Activated CD4-positive, alpha-beta T cell treated with anti-CD3 and anti-CD28 coated beads for 24 hours (primary cell): ENCODE data around the gene TECPR2.

Source experiments
- DNase-seq, 2 donors: peaks; one replicate each; pipeline ENCODE4 v3.0.0-alpha.2; 2020; ENCODE audit warnings: low read depth in 2 of 2

TECPR2 gene

DNA sequence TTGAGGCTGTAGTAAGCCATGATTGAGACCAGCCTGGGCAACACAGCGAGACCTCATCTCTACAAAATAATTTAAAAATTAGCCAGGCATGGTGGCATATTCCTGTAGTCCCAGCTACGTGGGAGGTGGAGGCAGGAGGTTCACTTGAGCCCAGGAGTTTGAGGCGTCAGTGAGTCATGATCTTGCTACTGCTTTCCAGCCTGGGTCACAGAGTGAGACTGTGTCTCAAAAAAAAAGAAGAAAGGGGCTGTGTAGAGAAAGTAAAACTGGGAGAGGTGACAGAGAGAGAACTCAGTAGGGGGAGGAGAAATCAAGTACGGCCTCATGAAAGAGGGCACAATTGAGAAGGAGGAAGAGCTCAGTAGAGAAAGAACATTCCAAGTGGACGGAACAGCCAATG, 12.4 kb downstream of the TECPR2 start:
- no peak for DNase-seq

GRCh38 chr14:102377696-102378095, 15.0 kb downstream of the TECPR2 start:
- no peak for DNase-seq

GRCh38 chr14:102378830-102379229, 16.1 kb downstream of the TECPR2 start:
- no peak for DNase-seq

GRCh38 chr14:102387086-102387485, 24.3 kb downstream of the TECPR2 start:
- DNase-seq, result no peak

GRCh38 chr14:102389246-102389645, 26.5 kb downstream of the TECPR2 start:
- no peak for DNase-seq

- DNase-seq, result no peak
Measured at GRCh38 chr14:102390064-102390855, 27.5 kb downstream of the TECPR2 start.

DNA sequence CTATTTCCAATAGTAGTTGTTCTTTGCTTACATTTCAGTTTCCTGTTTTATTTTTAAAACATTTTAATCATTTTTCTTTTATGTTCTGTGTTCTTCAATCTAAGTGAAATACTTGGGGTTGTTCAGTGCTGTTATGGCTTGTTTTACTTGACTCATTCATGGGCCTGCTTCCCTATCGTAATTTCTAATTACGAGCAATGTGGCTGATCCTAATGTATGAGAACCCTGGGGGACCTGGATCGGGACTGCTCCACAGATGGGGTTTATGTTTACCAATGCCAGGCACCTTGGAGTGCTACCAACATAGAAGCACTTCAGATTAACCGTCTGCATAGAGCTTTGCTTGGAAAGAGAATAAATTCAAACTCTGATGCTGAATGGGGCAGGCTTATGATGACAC, 29.8 kb downstream of the TECPR2 start:
- DNase-seq, result no peak

DNA sequence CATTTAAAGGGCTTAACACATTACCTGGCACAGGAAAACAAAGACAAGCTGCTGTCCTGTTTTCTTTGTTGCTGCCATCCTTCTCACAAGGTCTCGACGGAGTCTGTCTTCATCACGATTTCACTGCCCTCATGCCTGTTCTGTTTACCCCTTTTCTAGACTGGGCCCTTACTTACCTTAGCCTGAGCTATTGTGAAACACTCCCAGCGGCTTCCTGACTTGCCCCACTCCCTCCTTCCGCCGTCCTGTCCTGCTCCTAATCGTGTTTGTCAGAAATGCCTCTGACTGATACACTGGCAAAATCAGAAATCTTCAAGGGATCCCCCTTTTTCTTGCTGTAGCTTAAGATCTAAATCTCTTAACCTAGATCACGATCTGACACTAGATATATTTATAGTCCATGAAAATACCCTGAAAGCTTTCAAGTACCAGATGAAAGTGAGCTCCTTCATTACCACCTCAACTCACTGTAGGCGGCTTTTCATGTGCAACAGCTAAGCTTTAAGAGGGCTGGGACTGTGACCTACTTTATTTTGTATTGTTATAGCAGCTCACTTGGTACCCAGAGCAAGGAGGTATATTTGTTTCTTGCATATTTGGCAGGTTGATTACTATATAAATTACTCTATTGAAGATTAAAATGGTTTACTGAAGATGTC, 32.1 kb downstream of the TECPR2 start:
- peak in 1 of 2 donors; percentile 1 for DNase-seq

- no peak for DNase-seq
Measured at GRCh38 chr14:102396521-102396920, 33.8 kb downstream of the TECPR2 start.

- no peak for DNase-seq
Measured at GRCh38 chr14:102403028-102403427, 40.3 kb downstream of the TECPR2 start.

- DNase-seq, result no peak
Measured at GRCh38 chr14:102407258-102407657, 44.5 kb downstream of the TECPR2 start.

DNA sequence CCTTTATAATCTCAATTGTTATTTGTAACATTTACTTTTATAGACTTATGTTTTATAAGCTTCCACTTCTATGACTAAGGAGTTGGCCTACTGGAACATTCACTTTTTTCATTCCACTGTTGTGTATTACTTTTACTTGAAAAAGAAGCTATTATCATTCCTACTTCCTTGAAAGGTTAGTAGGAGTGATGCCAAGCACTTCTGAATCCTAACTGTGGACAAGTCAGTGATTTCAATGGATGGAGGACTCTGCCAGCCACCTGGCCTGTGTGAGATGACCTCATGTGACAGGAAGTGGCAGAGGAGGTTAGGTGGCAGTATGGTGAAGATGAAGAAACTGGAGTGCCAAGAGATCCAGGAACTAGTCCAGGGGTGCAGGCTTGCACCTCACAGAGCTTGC, 46.0 kb downstream of the TECPR2 start:
- DNase-seq, result no peak

- DNase-seq, result no peak
Measured at GRCh38 chr14:102415671-102416070, 52.9 kb downstream of the TECPR2 start.

DNA sequence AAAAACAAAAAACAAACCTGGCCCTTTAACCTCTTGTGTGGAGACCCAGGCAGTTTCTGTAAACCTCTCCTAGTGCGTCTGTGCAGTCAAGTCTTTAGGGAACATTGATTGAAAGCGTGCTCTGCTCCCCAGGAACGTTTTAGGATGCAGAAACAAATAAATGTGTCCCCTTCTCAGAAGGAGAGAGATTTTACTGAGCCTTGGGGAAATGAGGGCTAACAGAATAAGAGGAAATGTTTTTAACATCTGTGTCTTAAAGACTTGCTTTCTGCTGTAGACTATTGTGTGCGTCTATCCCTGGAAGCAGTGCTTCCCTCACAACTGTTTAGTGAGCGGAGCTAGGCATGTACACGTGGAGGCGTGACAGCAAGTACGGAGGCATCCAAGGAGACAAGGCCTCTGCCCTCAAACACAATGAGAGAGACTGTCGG, 54.3 kb downstream of the TECPR2 start:
- no peak for DNase-seq

- no peak for DNase-seq
Measured at GRCh38 chr14:102417646-102418045, 54.9 kb downstream of the TECPR2 start.

DNA sequence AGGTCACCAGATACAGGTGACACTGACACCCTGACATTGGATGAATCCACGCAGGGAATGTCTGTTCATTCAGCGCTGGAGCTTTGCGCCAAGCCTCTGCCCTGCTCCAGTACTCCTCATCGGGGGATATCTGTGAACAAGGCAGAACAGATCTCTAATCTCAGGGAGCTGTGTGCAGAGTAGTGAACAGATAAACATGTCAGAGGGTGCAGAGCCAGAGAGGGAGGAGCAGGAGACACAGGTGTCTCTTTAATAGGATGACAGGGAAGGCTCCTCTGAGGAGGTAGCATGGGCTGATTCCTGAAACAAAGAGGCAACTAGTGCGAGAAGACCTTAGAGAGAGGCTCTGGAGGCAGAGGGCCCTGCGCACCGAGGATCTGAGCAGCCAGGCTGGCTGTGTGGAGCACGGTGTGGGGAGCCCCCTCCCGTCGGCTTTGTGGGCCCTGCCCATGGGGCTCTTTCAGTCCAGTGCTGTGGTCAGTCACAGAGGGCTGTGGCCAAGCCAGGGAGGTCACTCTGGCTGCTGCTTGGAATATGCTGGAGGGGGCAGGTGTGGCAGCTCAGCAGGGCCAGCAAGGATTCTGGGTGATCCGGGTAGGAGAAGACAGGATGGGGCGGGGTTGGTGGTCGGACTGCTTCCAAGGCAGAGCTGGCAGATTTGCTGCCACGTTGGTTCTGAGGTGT, 55.6 kb downstream of the TECPR2 start:
- no peak for DNase-seq

DNA sequence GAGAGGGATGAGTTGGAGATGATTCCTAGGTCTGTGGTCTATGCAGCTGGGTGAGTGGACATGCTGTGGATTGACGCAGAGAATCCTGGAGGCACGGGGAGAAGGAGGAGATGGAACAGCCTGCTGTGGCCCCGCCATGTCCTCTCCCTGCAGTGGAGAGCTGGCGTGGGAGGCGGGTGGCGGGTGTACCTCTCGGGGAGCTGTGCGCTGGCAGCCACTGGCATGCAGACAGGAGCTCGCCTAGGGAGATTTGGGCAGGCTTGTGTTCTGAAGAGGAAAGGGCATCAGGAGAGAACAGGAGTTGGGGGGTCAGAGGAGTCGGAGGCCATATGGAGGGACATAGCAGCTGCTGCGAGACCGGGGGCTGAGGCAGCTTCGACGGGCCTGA, 56.1 kb downstream of the TECPR2 start:
- no peak for DNase-seq

- no peak for DNase-seq
Measured at GRCh38 chr14:102419276-102419675, 56.5 kb downstream of the TECPR2 start.

- DNase-seq, result no peak
Measured at GRCh38 chr14:102419716-102420115, 57.0 kb downstream of the TECPR2 start.

DNA sequence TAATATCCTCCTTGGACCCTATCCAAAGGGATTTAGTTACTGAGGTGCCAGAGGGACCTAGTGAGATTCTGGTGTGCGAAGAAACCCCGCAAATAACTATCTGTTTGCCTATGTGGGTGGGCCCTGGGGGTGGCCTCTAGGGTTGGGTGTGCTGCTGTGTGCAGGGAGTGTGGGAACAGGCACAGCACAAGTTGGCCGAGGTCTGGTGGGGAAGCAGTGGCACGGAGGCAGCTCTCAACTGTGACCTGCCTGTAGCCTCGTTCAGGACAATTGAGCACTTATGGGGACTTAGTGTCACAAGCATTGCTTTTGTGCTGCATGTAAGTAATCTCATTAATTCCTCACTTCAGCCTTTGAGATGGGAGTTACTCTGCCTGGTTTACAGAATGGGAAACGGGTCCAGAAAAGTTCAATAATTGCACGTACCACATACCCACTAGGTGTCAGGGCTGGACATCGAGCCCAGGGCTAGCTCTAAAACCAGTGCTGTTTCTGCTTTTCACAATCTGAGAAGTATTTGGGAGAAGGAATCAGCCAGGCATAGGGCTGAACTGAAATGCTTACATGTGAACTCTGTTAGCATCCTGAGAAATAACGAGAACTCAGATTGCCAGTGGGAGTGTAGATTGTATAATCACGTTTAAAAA, 58.8 kb downstream of the TECPR2 start:
- DNase-seq, result no peak

DNA sequence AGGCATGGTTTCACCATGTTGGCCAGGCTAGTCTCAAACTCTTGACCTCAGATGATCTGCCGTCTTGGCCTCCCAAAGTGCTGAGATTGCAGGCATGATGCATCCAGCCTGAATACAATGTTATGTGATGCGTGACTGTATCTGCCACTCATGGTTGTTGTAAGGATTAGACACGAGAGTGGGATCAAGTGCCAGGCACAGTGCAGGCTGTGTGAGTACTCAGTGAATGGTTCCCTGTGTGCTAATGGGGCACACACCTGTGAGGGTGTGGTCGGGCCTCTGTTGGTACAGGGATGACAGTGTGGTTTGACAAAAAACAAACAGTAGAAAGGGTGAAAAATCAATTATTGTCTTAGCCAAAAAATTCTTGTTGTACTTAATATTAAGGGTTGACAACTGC, 61.8 kb downstream of the TECPR2 start:
- DNase-seq, result no peak

DNA sequence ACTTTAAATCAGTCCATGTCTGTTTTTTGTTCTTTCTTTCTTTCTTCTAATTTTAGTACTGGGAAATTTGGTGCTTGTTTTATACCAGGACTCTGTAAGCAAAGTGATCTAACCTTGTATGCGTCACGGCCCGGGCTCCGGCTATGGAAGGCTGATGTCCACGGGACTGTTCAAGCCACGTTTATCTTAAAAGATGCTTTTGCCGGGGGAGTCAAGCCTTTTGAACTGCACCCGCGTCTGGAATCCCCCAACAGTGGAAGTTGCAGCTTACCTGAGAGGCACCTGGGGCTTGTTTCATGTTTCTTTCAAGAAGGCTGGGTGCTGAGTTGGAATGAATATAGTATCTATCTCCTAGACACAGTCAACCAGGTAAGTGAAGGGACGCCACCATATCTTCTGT, 62.2 kb downstream of the TECPR2 start:
- no peak for DNase-seq
